ENCODE data around the gene SMIM35.
"Not testable (repeated sequence)": the region's sequence is repeated elsewhere in the genome, so short reads cannot be mapped to it uniquely, and the experiment has no call there.

Gene SMIM35

DNA sequence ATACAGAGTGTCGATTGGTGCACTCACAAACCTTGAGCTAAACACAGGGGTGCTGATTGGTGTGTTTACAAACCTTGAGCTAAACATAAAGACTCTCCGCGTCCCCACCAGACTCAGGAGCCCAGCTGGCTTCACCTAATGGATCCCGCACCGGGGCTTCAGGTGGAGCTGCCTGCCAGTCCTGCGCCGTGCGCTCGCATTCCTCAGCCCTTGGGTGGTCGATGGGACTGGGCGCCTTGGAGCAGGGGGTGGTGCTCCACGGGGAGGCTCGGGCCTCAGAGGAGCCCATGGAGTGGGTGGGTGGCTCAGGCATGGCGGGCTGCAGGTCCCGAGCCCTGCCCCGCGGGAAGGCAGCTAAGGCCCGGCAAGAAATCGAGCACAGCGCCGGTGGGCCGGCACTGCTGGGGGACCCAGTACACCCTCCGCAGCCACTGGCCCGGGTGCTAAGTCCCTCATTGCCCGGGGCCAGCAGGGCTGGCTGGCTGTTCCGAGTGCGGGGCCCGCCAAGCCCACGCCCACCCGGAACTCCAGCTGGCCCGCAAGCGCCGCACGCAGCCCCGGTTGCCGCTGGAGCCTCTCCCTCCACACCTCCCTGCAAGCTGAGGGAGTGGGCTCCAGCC, 108.4 kb downstream of the SMIM35 start:
- DNase-seq, result not testable (repeated sequence)

DNA sequence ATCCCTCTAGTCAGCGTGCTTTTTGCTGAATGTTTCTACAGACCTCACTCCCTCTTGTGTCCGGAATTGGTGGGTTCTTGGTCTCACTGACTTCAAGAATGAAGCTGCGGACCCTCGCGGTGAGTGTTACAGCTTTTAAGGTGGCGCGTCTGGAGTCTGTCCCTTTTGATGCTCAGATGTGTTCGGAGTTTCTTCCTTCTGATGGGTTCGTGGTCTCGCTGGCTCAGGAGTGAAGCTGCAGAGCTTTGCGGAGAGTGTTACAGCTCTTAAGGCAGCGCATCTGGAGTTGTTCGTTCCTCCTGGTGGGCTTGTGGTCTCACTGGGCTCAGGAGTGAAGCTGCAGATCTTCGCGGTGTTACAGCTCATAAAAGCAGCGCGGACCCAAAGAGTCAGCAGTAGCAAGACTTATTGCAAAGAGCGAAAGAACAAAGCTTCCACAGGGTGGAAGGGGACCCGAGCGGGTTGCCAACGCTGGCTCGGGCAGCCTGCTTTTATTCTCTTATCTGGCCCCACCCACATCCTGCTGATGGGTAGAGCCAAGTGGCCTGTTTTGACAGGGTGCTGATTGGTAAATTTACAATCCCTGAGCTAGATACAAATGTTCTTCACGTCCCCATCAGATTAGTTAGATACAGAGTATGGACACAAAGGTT, 109.0 kb downstream of the SMIM35 start:
- DNase-seq, result not testable (repeated sequence)

DNA sequence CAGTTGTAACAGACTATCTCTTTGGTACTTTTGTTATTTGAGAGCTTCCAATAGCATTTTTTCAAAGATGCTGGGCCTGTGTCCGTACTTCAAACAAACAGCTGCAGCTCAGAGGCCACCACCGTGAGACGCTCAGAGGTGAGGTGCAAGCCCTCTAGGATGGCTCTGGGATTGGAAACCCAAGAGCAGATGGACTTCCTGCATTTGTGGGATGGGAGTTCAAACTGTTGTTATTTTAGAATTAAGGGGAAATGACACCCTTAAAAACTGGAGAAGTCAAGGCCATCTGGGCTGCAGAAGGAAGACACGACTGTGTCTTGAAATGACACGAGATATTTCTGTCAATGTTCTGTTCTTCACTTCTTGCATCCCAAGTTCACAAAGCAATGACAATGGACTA, 109.7 kb downstream of the SMIM35 start:
- no peak for DNase-seq

DNA sequence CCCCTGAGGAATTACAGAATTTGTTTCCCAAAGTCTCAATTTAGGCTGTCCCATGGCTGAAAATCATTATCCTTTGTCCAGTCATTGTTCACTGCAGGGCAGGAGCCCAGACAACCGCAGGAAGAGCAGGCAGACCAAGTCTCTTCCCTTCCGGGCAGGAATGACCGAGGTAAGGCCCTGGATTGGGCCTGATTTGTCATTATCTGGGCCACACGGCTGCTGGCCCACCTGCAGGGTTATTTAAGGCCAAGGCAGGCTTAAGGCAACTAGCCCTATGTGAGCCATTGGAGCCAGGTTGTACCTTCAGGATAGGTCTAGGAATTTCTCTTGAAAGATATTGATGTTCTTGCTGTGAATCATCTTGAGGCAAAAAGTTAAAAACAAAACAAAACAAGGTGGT, 110.3 kb downstream of the SMIM35 start:
- no peak for DNase-seq

- no peak for DNase-seq
Observed at GRCh38 chr11:117973503-117973860, 113.3 kb downstream of the SMIM35 start.

DNA sequence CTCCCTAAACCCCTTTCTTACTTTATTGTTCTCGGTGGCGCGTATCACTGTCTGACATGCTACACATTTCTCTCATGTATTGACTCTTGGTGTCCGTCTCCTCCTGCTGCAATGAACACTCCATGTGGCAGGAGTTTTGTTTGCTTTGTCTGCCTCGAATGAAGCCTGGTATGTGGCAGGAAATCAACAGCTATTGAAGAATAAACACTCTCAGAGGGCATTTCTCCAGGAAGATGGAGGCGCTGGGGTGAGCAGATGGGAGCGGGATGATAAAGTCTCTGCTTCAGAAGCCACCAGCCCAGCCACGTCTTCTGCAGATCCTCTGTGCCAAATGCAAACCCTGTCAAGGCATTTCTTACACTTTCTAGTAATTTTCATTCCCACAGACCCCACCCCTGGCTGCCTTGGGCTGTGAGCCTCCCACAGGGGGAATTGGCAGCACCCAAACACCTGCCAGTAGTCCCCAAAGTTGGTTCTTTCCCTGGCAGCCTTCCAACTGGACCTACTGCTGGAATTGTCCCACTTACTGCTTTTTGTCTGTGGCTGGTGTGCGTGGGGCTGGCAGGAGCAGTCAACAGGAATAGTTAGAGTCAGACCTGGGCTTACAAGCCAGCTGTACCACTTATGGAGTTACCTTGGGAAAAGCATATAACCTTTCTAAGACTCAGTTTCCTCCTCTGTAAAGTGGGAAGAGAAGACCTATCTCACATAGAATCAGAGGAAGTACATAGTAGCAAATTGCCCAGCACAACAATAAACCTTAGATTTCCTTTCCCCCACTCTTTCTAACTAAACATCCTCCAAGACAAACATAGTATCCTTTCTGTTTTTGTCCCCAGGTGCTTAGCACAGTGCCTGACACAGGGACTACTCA, 113.9 kb downstream of the SMIM35 start:
- no peak for DNase-seq

DNA sequence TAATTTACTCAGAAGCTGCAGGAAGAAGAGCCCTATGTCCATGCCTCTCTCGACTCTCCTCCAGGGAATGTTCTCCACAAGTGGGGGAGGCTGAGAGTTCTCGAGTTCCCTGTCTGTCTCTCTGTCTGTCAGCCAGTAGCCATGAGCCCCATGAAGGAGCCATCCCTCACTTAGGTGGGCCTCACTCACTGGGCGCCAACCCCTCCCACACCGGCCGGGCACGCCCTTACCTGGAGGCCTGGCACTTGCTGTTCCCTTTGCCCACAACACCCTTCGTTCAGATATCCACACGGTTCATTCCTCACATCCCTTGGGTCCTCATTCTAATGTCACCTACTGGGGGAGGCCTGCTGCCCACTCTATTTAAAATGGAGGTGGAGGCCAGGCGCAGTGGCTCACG, 114.7 kb downstream of the SMIM35 start:
- DNase-seq, result no peak

DNA sequence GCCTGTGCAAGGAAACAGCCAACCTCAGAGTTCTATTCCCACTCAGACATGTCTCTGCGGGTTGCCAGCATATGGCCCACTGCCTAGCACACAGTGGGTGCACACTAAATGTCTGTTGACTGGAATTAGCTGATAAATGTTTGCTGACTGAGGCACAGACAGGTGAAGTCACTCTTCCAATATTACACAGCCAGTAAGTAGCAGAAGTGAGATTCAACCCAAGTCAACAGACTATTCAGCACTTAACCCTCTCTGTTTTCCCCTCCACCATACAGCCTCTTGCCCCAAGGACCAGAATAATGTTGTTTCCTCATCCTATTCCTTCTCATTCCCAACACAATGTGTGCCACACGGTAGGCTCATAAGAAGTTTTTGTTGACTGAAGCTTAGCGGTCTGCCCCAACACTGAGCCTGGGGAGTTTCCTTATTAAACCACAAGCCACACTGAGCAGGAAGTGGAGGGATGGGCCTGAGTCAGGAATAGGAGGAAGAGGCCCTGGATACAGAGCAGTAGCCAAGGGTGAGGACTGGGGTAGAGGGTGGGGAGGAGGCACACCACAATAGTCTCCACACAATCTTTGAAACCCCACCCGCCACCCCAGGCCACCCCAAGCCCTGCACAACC, 116.3 kb downstream of the SMIM35 start:
- DNase-seq, result peak; percentile 64

DNA sequence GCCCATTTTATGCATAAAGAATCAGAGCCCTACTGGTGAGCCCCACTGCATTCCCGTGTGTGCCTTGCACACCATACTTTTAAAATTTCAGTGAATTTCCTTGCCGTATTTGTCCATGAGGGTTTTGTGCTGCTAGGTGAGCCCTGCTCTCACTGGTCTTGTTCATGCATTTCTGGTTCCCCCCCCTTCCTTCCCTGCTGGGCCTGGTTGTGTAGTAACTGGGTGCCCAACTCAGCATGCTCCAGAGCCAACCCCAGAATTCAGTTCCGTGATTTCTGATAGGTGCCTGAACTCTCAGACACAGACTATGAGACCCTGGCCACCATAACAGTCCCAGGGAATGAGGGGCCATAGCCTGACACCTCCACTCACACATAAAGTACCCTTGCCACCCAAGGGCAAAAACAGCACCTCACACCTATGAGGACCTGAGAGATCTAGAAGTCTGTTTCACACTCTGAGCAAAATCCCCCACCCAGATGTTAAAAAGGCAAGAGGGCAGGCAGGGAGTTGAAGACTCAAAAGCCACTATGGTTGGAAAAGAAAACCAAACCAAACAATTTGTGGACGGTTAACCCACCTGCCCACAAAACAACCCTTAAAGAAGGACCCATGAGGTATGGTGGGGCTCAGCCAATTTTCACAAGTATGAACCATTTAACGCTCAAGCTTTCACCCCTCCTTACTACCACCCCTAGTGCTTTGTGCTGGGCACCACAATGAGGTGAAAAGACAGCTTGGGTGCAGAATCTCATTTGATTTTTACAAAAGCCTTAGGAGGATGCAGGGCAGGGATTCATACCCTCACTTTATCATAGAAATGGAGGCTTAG, 117.4 kb downstream of the SMIM35 start:
- no peak for DNase-seq

DNA sequence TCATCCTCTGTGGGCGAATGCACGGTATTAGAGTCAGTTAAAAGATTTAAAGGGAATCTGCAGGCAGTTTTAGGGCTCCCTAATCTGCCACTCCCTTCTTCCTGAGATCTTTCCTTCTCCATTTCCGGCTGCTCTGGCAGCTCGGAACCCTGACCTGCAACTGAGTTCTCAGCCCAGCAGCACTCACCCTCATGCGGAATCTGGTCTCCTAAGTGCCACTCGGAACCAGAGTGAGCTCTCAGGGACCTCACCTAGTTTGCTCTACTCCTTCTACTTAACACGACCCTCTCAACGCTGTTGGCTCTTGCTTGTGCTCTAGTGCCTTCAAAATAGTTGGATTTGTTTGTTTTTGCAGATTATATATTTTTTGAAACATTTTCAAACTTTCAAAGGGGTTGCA, 119.9 kb downstream of the SMIM35 start:
- DNase-seq, result no peak

GRCh38 chr11:117962826-117963225, 123.9 kb downstream of the SMIM35 start:
- no peak for DNase-seq

GRCh38 chr11:117961896-117962295, 124.9 kb downstream of the SMIM35 start:
- no peak for DNase-seq

- DNase-seq, result no peak
Observed at GRCh38 chr11:117960406-117960805, 126.4 kb downstream of the SMIM35 start.

- DNase-seq, result no peak
Observed at GRCh38 chr11:117959438-117960149, 127.2 kb downstream of the SMIM35 start.

GRCh38 chr11:117958949-117959348, 127.8 kb downstream of the SMIM35 start:
- DNase-seq, result no peak

Measured in CD4-positive, alpha-beta T cell treated with Interleukin-21 for 1 hour (primary cell).